H1 (cell line): ENCODE results near the gene IL37. TPM values are rescaled to one million over a fixed set of nuclear protein-coding genes. Genes with fewer than 3 reads are reported as not detected.

Experiments used
- CTCF ChIA-PET: fragments of 300-600 bp; sonication (Branson Sonifier 250); formaldehyde crosslinking; loops from one replicate; lab custom pipeline; 2021; ENCODE audit not compliant: partially characterized antibody; lab: Charles Lee
- POLR2A ChIA-PET: fragments of 300-600 bp; sonication (Branson Sonifier 250); formaldehyde crosslinking; loops from one replicate; lab custom pipeline; 2021; ENCODE audit warnings: inconsistent platforms; ENCODE audit not compliant: partially characterized antibody; lab: Charles Lee
- DNase-seq, 2 experiments: peaks; one replicate each; pipeline versions ENCODE4 v3.0.0 to v3.0.0-alpha.2; 2010 to 2022; ENCODE audit warnings: low spot score in 2 of 2, low read depth in 1 of 2, mixed read lengths in 1 of 2
- FAIRE-seq: peaks from 2 replicates; lab custom pipeline; 2011; peaks lifted over from hg19 to GRCh38; lab: Jason Lieb, UNC
- H2AFZ ChIP-seq: 2 replicates; pipeline ENCODE4 v1.8.1; 2012; ENCODE audit warnings: low read length, inconsistent platforms
- H2AK5ac ChIP-seq: 2 replicates; pipeline ENCODE4 v1.6.1; 2013; ENCODE audit warnings: low read depth, low read length
- H2BK120ac ChIP-seq: replicated peaks from 2 replicates; pipeline ENCODE3; 2013; ENCODE audit warnings: low read depth, low read length, inconsistent platforms
- H2BK12ac ChIP-seq: 2 replicates; pipeline ENCODE4 v1.6.1; 2013; ENCODE audit warnings: low read depth, low read length
- H2BK15ac ChIP-seq: 2 replicates; pipeline ENCODE4 v1.6.1; 2013; ENCODE audit warnings: low read length
- H2BK20ac ChIP-seq: 2 replicates; pipeline ENCODE4 v1.6.1; 2013; ENCODE audit warnings: low read length
- H2BK5ac ChIP-seq: 2 replicates; pipeline ENCODE4 v1.6.1; 2013; ENCODE audit warnings: low read depth, low read length
- H3K14ac ChIP-seq: 2 replicates; pipeline ENCODE4 v1.6.1; 2013; ENCODE audit warnings: inconsistent platforms; ENCODE audit not compliant: insufficient read length
- H3K18ac ChIP-seq: 2 replicates; pipeline ENCODE4 v1.6.1; 2013; ENCODE audit warnings: low read length; ENCODE audit errors: extremely low read depth
- H3K23ac ChIP-seq: 2 replicates; pipeline ENCODE4 v1.6.1; 2013; ENCODE audit warnings: inconsistent platforms; ENCODE audit not compliant: insufficient read length
- H3K23me2 ChIP-seq: 2 replicates; pipeline ENCODE4 v1.6.1; 2013; ENCODE audit warnings: low read depth, low read length
- H3K27ac ChIP-seq: 2 replicates; pipeline ENCODE4 v1.6.1; 2011; ENCODE audit warnings: low read depth, low read length, inconsistent platforms
- H3K27me3 ChIP-seq, 4 experiments: replicated peaks in 1 of 4; 1 replicate in 1 of 4; 2 replicates in 3 of 4; pipeline versions ENCODE4 v1.6.1 to v1.8.1; 2011 to 2013; ENCODE audit warnings: low read length in 3 of 4, mild to moderate bottlenecking in 3 of 4, inconsistent platforms in 2 of 4, mixed read lengths in 2 of 4, moderate library complexity in 1 of 4; ENCODE audit not compliant: control insufficient read depth in 3 of 4, insufficient read depth in 3 of 4; ENCODE audit errors: extremely low read depth in 1 of 4
- H3K36me3 ChIP-seq, 4 experiments: 2 replicates each; pipeline versions ENCODE4 v1.6.1 to v1.8.1; 2011 to 2013; ENCODE audit warnings: mild to moderate bottlenecking in 4 of 4, low read length in 3 of 4, moderate library complexity in 2 of 4, control low read depth in 1 of 4, inconsistent platforms in 1 of 4; ENCODE audit not compliant: insufficient read depth in 4 of 4, control insufficient read depth in 2 of 4
- H3K4ac ChIP-seq: replicated peaks from 2 replicates; pipeline ENCODE3; 2013; ENCODE audit warnings: low read length, low read depth, mixed read lengths, inconsistent platforms; ENCODE audit not compliant: insufficient read length
- H3K4me1 ChIP-seq, 4 experiments: replicated peaks in 1 of 4; 1 replicate in 1 of 4; 2 replicates in 3 of 4; pipeline versions ENCODE4 v1.6.1 to v1.8.1; 2011 to 2013; ENCODE audit warnings: low read length in 3 of 4, inconsistent platforms in 2 of 4, mixed read lengths in 1 of 4; ENCODE audit not compliant: insufficient read depth in 4 of 4, control insufficient read depth in 3 of 4
- H3K4me2 ChIP-seq, 2 experiments: 2 replicates each; pipeline versions ENCODE4 v1.6.1 to v1.8.1; 2011 to 2013; ENCODE audit warnings: low read depth in 2 of 2, low read length in 2 of 2, control low read depth in 1 of 2, inconsistent platforms in 1 of 2, mild to moderate bottlenecking in 1 of 2; ENCODE audit not compliant: insufficient read depth in 1 of 2
- H3K4me3 ChIP-seq, 4 experiments: fragments of 200-600, 300-600 bp in 1 of 4; sonication (generic), shearing (Covaris generic), sonication (Bioruptor Twin) in 1 of 4; 2 replicates each; pipeline versions ENCODE4 v1.5.1 to v1.8.1; 2011 to 2016; ENCODE audit warnings: low read length in 4 of 4, low read depth in 3 of 4, control low read depth in 2 of 4, inconsistent platforms in 2 of 4, mild to moderate bottlenecking in 2 of 4, mixed read lengths in 1 of 4, moderate library complexity in 1 of 4; ENCODE audit not compliant: insufficient read depth in 2 of 4; ENCODE audit errors: extremely low read depth in 1 of 4
- H3K56ac ChIP-seq: replicated peaks from 2 replicates; pipeline ENCODE3; 2013; ENCODE audit warnings: low read depth, mild to moderate bottlenecking, mixed read lengths, low read length, inconsistent platforms; ENCODE audit not compliant: insufficient read length
- H3K79me1 ChIP-seq: 2 replicates; pipeline ENCODE4 v1.6.1; 2013; ENCODE audit warnings: low read depth, low read length, control low read depth
- H3K79me2 ChIP-seq, 2 experiments: 2 replicates each; pipeline versions ENCODE4 v1.6.1 to v1.8.1; 2012 to 2013; ENCODE audit warnings: low read length in 2 of 2, mild to moderate bottlenecking in 2 of 2, inconsistent platforms in 1 of 2; ENCODE audit not compliant: insufficient read depth in 2 of 2, control insufficient read depth in 1 of 2
- H3K9ac ChIP-seq, 4 experiments: replicated peaks in 1 of 4; 1 replicate in 1 of 4; 2 replicates in 3 of 4; pipeline versions ENCODE4 v1.6.1 to v1.8.1; 2011 to 2013; ENCODE audit warnings: low read depth in 3 of 4, low read length in 3 of 4, control low read depth in 2 of 4, mild to moderate bottlenecking in 2 of 4, moderate library complexity in 2 of 4, inconsistent platforms in 1 of 4; ENCODE audit errors: extremely low read depth in 1 of 4
- H3K9me3 ChIP-seq, 2 experiments: 2 replicates each; pipeline versions ENCODE4 v1.6.1 to v1.8.1; 2012 to 2013; ENCODE audit warnings: mild to moderate bottlenecking in 2 of 2, moderate library complexity in 2 of 2, control low read depth in 1 of 2, inconsistent platforms in 1 of 2, low read depth in 1 of 2, low read length in 1 of 2, mixed read lengths in 1 of 2; ENCODE audit not compliant: insufficient read depth in 2 of 2
- H4K20me1 ChIP-seq, 2 experiments: replicated peaks in 1 of 2; 2 replicates each; pipeline versions ENCODE3 to v1.8.1; 2011 to 2013; ENCODE audit warnings: inconsistent platforms in 2 of 2, low read length in 2 of 2, mild to moderate bottlenecking in 1 of 2; ENCODE audit not compliant: insufficient read depth in 2 of 2, control insufficient read depth in 1 of 2
- H4K5ac ChIP-seq: 2 replicates; pipeline ENCODE4 v1.6.1; 2013; ENCODE audit warnings: low read length, low read depth, mixed read lengths, inconsistent platforms; ENCODE audit not compliant: insufficient read length
- H4K8ac ChIP-seq: 2 replicates; pipeline ENCODE4 v1.8.0; 2013; ENCODE audit warnings: mild to moderate bottlenecking, moderate library complexity, low read length, inconsistent platforms; ENCODE audit not compliant: insufficient read depth; ENCODE audit errors: extremely low read depth
- H4K91ac ChIP-seq: replicated peaks from 2 replicates; pipeline ENCODE3; 2013; ENCODE audit warnings: low read length, mixed read lengths, inconsistent platforms; ENCODE audit not compliant: insufficient read length
- TAF7 ChIP-seq: optimal IDR thresholded peaks from 2 replicates; pipeline ENCODE3; 2011; ENCODE audit warnings: low read depth, mild to moderate bottlenecking, inconsistent platforms, low read length, moderate library complexity, borderline replicate concordance
- WGBS, 2 experiments: shearing (Covaris generic) in 1 of 2; methylation state at CpG; one replicate each; pipeline versions ENCODE4 v1.1.6 to v1.1.7; 2013 to 2015; ENCODE audit warnings: low lambda C conversion rate in 2 of 2, mixed read lengths in 2 of 2, inconsistent platforms in 1 of 2, low coverage in 1 of 2, missing lambda C conversion rate in 1 of 2; ENCODE audit not compliant: insufficient replicate concordance in 2 of 2, insufficient coverage in 1 of 2, insufficient read length in 1 of 2; ENCODE audit errors: extremely low coverage in 1 of 2, missing lambda C conversion rate in 1 of 2; 5-methylcytosine and 5-hydroxymethylcytosine counted together
- polyA plus RNA-seq, 7 experiments: library from polyadenylated mRNA; depleted of rRNA in 3 of 7; stranded (reverse) in 5 of 7; unstranded in 2 of 7; fragments of >200 nt in 5 of 7; fragments of 200-250 nt in 2 of 7; gene quantifications; 1 replicate in 5 of 7; 2 replicates in 1 of 7; 4 replicates in 1 of 7; pipeline versions ENCODE4 v1.2.1 to v1.2.3, GENCODE V29; 2011 to 2013; ENCODE audit warnings: missing spikeins in 2 of 7, mixed read lengths in 2 of 7
- total RNA-seq: library from RNA; stranded (reverse); fragmentation: NEBNext Ultra II Directional; extraction: Animal tissue kit (Norgen Biotek cat#: 25700); gene quantifications from 2 replicates; pipeline ENCODE4 v1.2.1, GENCODE V29; 2021

The IL37 gene
- total and polyA plus RNA-seq, 2 of the 8 experiments (the other 6 are each of a cell fraction or from before 2014, with no cell fraction given) = 0.18 TPM; not detected in 1

- Histone ChIP-seq H3K23me2 (no peaks in the 10 kb centered on the region), H3K4me3 (no peak overlapping the region)
- no peak for FAIRE-seq
- TF ChIP-seq TAF7 = no peak
- TF ChIP-seq, all 59 proteins: peak for 0
- H4K20me1 ChIP-seq = no peaks in the 10 kb centered on the region
- H2AK5ac ChIP-seq = no peak overlapping the region
- no peak overlapping the region for H3K9ac ChIP-seq
- H2BK15ac ChIP-seq = no peak overlapping the region
- no peak overlapping the region for H3K4me2 ChIP-seq
- no peak overlapping the region for H4K5ac ChIP-seq
- H3K27me3 ChIP-seq = no peaks in the 10 kb centered on the region
- no peak overlapping the region for H3K18ac ChIP-seq
- no peak overlapping the region for H2AFZ ChIP-seq
- WGBS, 2 experiments = 74% methylated on average over 2 of the region's 2 CpGs; no CpG with 5 or more reads in 1 of the 2 experiments
- POLR2A ChIA-PET = no interaction called here
- no peaks in the 10 kb centered on the region for H3K79me2 ChIP-seq
- no peaks in the 10 kb centered on the region for H3K9me3 ChIP-seq
- DNase-seq = no peak
- H3K56ac ChIP-seq = no peak overlapping the region
- CTCF ChIA-PET = no interaction called here
- H3K27ac ChIP-seq = no peak overlapping the region
- H2BK120ac ChIP-seq = no peak overlapping the region
- no peak overlapping the region for H3K4ac ChIP-seq
- no peak overlapping the region for H3K23ac ChIP-seq
- H2BK12ac ChIP-seq = no peak overlapping the region
- no peak overlapping the region for H3K14ac ChIP-seq
- H4K91ac ChIP-seq = no peak overlapping the region
- no peak overlapping the region for H2BK20ac ChIP-seq
- no peaks in the 10 kb centered on the region for H3K36me3 ChIP-seq
- no peak overlapping the region for H4K8ac ChIP-seq
- no peaks in the 10 kb centered on the region for H3K79me1 ChIP-seq
- no peak overlapping the region for H2BK5ac ChIP-seq
- H3K4me1 ChIP-seq = no peaks in the 10 kb centered on the region
Measured at GRCh38 chr2:112936927-112937232, 25.9 kb downstream of the IL37 start.
